Measurements from ENCODE around the gene LMAN2L.

Gene LMAN2L

GRCh38 chr2:96694279-96694678 lies 45.6 kb downstream of the LMAN2L start:
- no peak for DNase-seq (ENCODE audit: low read depth)
- H3K4me3 ChIP-seq (ENCODE audit: low read depth, low read length): no peak overlapping the region

GRCh38 chr2:96693286-96694200 lies 46.3 kb downstream of the LMAN2L start:
- TF ChIP-seq CTCF (IDR thresholded peaks at IDR 0.05; ENCODE audit: control insufficient read depth, extremely low read depth, insufficient read depth): no peak
- no peak overlapping the region for H3K4me3 ChIP-seq (ENCODE audit: low read depth, low read length)
- DNase-seq (ENCODE audit: low read depth): no peak

More at GRCh38 chr2:96694279-96694678, 45.6 kb downstream of the LMAN2L start:
- TF ChIP-seq CTCF (IDR thresholded peaks at IDR 0.05; ENCODE audit: control insufficient read depth, extremely low read depth, insufficient read depth): no peak

GRCh38 chr2:96692094-96692971 lies 47.5 kb downstream of the LMAN2L start:
- DNase-seq (ENCODE audit: low read depth): no peak
- no peak for TF ChIP-seq CTCF (IDR thresholded peaks at IDR 0.05; ENCODE audit: control insufficient read depth, extremely low read depth, insufficient read depth)
- no peak overlapping the region for H3K4me3 ChIP-seq (ENCODE audit: low read depth, low read length)

GRCh38 chr2:96691022-96691612 lies 48.7 kb downstream of the LMAN2L start:
- TF ChIP-seq CTCF (IDR thresholded peaks at IDR 0.05; ENCODE audit: control insufficient read depth, extremely low read depth, insufficient read depth): no peak
- H3K4me3 ChIP-seq (ENCODE audit: low read depth, low read length): no peak overlapping the region
- DNase-seq (ENCODE audit: low read depth): no peak

- H3K4me3 ChIP-seq (ENCODE audit: low read depth, low read length): no peak overlapping the region
- no peak for DNase-seq (ENCODE audit: low read depth)
- TF ChIP-seq CTCF (IDR thresholded peaks at IDR 0.05; ENCODE audit: control insufficient read depth, extremely low read depth, insufficient read depth): no peak
These were observed 49.4 kb downstream of the LMAN2L start for GRCh38 chr2:96690306-96691021.

GRCh38 chr2:96689431-96689991 lies 50.4 kb downstream of the LMAN2L start:
- no peak overlapping the region for H3K4me3 ChIP-seq (ENCODE audit: low read depth, low read length)
- no peak for TF ChIP-seq CTCF (IDR thresholded peaks at IDR 0.05; ENCODE audit: control insufficient read depth, extremely low read depth, insufficient read depth)
- DNase-seq (ENCODE audit: low read depth): no peak
